ENCODE measurements around the gene MRPS22. TPM values are rescaled to one million over a fixed set of nuclear protein-coding genes. Genes with fewer than 3 reads are reported as not detected.

Gene MRPS22
- total RNA-seq, 2 experiments from 2014 or later: 39.7 to 41.1 TPM

Other genes starting within 250 kb of the MRPS22 start
- 10 to 100 TPM; 82.0 to 87.6 TPM for gene COPB2, start 45.6 kb downstream of the MRPS22 start, total RNA-seq
- not detected for gene RBP2, start 132.5 kb downstream of the MRPS22 start, total RNA-seq
- not detected for gene RBP1, start 195.7 kb downstream of the MRPS22 start, total RNA-seq